ENCODE measurements around the gene OS9.
A peak's percentile ranks its signal among the peaks of the same experiment; 100 is the strongest.

OS9 gene

DNA sequence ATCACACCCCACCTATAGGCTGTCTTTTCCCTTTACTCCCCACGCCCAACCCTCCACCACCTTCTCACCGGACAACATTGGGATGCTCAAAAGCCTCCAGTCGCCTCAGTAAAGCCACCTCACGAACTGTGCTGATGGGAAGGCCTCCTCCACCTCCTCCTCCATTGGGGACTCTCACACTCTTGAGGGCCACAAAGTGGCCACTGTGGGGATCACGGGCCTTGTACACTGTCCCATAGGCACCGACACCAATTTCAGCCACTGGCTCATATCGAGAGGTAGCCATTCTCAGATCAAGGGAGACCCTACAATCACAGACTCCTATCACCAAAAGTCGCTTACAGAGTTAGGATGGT lies 57.5 kb downstream of the OS9 start:
- H3K4me3 ChIP-seq (ENCODE audit: low read depth, low read length) = peak overlapping the region; percentile 78
- 100% methylated on average over 1 of the region's 8 CpGs for WGBS (ENCODE audit: extremely low coverage, insufficient coverage, insufficient read length)
- H3K9me3 ChIP-seq (ENCODE audit: insufficient read depth, low read depth, low read length) = peaks cover 5% of the 10 kb centered on the region

DNA sequence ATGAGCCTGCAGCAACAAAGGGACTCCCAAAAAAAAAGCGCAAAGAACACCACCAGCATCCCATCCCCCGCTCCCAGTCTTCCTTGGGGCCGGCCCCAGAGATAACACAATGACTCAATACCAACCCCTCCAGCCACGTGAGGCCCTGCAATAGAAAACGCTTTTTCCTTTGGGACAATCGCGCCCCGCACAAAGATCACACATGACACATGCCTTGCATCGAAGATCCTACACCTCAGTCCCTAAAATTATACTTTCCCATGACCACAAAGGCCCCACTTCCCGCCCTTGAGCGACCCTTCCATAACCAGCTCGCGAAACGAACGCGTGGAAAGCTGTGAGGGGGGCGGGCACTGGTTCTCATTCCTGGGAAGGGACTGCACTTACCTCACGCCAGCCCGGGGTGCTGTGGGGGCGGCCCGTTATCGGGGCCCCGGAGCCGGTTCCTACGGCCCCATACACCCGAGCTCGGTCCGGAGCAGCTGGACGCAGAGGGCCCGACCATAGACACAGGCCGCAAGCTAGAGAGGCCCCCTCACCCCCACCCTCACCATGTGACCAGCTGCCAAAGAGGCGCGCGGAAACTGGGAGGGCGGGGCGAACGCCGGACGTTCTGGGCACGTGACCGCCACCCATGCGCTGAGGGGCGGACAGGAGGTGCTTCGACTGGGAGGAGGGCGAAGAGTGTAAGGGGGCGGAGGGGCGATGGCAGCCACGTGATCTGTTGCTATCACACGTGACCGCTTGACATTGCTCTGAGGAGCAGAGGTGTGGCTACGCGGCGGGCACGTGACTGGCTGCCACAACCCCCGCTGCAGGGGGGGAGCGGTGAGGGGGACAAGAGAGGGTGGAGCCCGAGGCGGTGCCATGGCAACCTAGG lies 58.1 kb downstream of the OS9 start, which contains the start of gene CDK4:
TSS of gene CDK4 (minus strand) at position 523 of the 880 bp plus-strand sequence. CDS start 593 bp downstream, outside the sequence.
- no CpG with 5 or more reads among the region's 58 CpGs for WGBS (ENCODE audit: extremely low coverage, insufficient coverage, insufficient read length)
- H3K36me3 ChIP-seq (ENCODE audit: control insufficient read depth in 1 of 2, insufficient read depth in 2 of 2, low read length in 2 of 2) = peaks cover 16 to 26% of the 10 kb centered on the region in 2 experiments
- peaks cover 9% of the 10 kb centered on the region for H3K79me2 ChIP-seq (ENCODE audit: control insufficient read depth, insufficient read depth, low read length, poor library complexity)
- peak within 1 kb of the TSS; percentile 58 for H3K18ac ChIP-seq (ENCODE audit: low read length)
- peak within 1 kb of the TSS; percentile 85 for H3K4me2 ChIP-seq (ENCODE audit: low read length)
- H3K4me3 ChIP-seq (ENCODE audit: low read depth, low read length) = peak within 1 kb of the TSS; percentile 78
- H3K23ac ChIP-seq (ENCODE audit: low read length) = no peak within 1 kb of the TSS
- H3K9me3 ChIP-seq (ENCODE audit: insufficient read depth, low read depth, low read length) = peaks cover 5% of the 10 kb centered on the region
- peak within 1 kb of the TSS; percentile 80 for H4K8ac ChIP-seq (ENCODE audit: low read depth, low read length)
- peak within 1 kb of the TSS; percentile 54 for H3K9ac ChIP-seq (ENCODE audit: low read length)
- peaks cover 3% of the 10 kb centered on the region for H3K79me1 ChIP-seq (ENCODE audit: low read length)
- H3K27ac ChIP-seq (ENCODE audit: low read depth, low read length) = peak within 1 kb of the TSS; percentile 2
- peaks cover 22% of the 10 kb centered on the region for H3K27me3 ChIP-seq (ENCODE audit: insufficient read depth, low read length)
- peak within 1 kb of the TSS; percentile 23 for H2BK120ac ChIP-seq (ENCODE audit: insufficient read depth, low read length, poor library complexity)
- H3K4ac ChIP-seq (ENCODE audit: low read depth, low read length) = peak within 1 kb of the TSS; percentile 85
- H3K4me1 ChIP-seq (ENCODE audit: control insufficient read depth in 1 of 2, insufficient read depth in 2 of 2, low read length in 2 of 2) = peaks cover 7 to 18% of the 10 kb centered on the region in 2 experiments
- peak within 1 kb of the TSS; percentile 72 for H4K12ac ChIP-seq (ENCODE audit: low read depth, low read length)
- H2BK12ac ChIP-seq (ENCODE audit: low read length) = no peak within 1 kb of the TSS
- DNase-seq = peak; percentile 98 to 99
- peak within 1 kb of the TSS; percentile 73 for H2AK5ac ChIP-seq (ENCODE audit: low read length)
- H4K91ac ChIP-seq (ENCODE audit: low read depth, low read length) = peak within 1 kb of the TSS; percentile 75
- H2BK5ac ChIP-seq (ENCODE audit: low read depth, low read length, poor library complexity) = peak within 1 kb of the TSS; percentile 19
- peak within 1 kb of the TSS; percentile 57 for H2AFZ ChIP-seq (ENCODE audit: insufficient read depth, low read length, poor library complexity)
- H3K14ac ChIP-seq (ENCODE audit: low read length) = peak within 1 kb of the TSS; percentile 71

More for the DNA sequence above, 57.5 kb downstream of the OS9 start:
- peak overlapping the region; percentile 54 for H3K9ac ChIP-seq (ENCODE audit: low read length)
- peak overlapping the region; percentile 71 for H3K14ac ChIP-seq (ENCODE audit: low read length)
- no peak overlapping the region for H2AFZ ChIP-seq (ENCODE audit: insufficient read depth, low read length, poor library complexity)
- DNase-seq = no peak
- peak overlapping the region; percentile 85 for H3K4me2 ChIP-seq (ENCODE audit: low read length)
- H4K12ac ChIP-seq (ENCODE audit: low read depth, low read length) = peak overlapping the region; percentile 72
- H3K4ac ChIP-seq (ENCODE audit: low read depth, low read length) = peak overlapping the region; percentile 85
- H2BK120ac ChIP-seq (ENCODE audit: insufficient read depth, low read length, poor library complexity) = peak overlapping the region; percentile 20
- peaks cover 7 to 18% of the 10 kb centered on the region in 2 experiments for H3K4me1 ChIP-seq (ENCODE audit: control insufficient read depth in 1 of 2, insufficient read depth in 2 of 2, low read length in 2 of 2)
- no peak overlapping the region for H3K27ac ChIP-seq (ENCODE audit: low read depth, low read length)
- no peak overlapping the region for H2BK5ac ChIP-seq (ENCODE audit: low read depth, low read length, poor library complexity)
- H3K23ac ChIP-seq (ENCODE audit: low read length) = no peak overlapping the region
- H2BK12ac ChIP-seq (ENCODE audit: low read length) = no peak overlapping the region
- H4K8ac ChIP-seq (ENCODE audit: low read depth, low read length) = peak overlapping the region; percentile 80
- peaks cover 9% of the 10 kb centered on the region for H3K79me2 ChIP-seq (ENCODE audit: control insufficient read depth, insufficient read depth, low read length, poor library complexity)
- peak overlapping the region; percentile 74 for H4K91ac ChIP-seq (ENCODE audit: low read depth, low read length)
- peak overlapping the region; percentile 16 for H3K18ac ChIP-seq (ENCODE audit: low read length)
- peaks cover 3% of the 10 kb centered on the region for H3K79me1 ChIP-seq (ENCODE audit: low read length)
- peaks cover 17% of the 10 kb centered on the region for H3K27me3 ChIP-seq (ENCODE audit: insufficient read depth, low read length)
- H2AK5ac ChIP-seq (ENCODE audit: low read length) = peak overlapping the region; percentile 73
- peaks cover 18 to 31% of the 10 kb centered on the region in 2 experiments for H3K36me3 ChIP-seq (ENCODE audit: control insufficient read depth in 1 of 2, insufficient read depth in 2 of 2, low read length in 2 of 2)

DNA sequence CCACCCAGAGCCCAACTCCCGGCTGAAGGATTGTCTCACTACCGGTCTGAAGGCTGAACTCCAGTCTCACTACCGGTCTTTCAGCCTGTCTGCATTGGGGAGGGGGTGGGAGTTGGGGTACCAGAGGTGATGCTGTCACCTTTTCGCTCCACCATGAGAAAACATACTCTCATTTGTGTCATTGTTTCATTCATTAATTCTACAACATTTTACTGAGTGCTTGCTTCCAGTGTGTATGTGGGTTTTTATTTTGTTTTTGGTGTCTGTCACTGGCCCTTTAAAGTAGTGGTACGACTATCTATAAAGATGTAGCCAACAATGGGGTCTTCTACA lies 58.7 kb downstream of the OS9 start:
- Histone ChIP-seq H3K27ac (ENCODE audit: low read depth, low read length) (no peak overlapping the region), H2AK5ac (ENCODE audit: low read length) (no peak overlapping the region), H2BK5ac (ENCODE audit: low read depth, low read length, poor library complexity) (no peak overlapping the region), H3K4me3 (ENCODE audit: low read depth, low read length) (no peak overlapping the region), H3K79me1 (ENCODE audit: low read length) (peaks cover 3% of the 10 kb centered on the region), H3K9ac (ENCODE audit: low read length) (no peak overlapping the region), H2BK12ac (ENCODE audit: low read length) (no peak overlapping the region), H3K27me3 (ENCODE audit: insufficient read depth, low read length) (peaks cover 22% of the 10 kb centered on the region), H3K18ac (ENCODE audit: low read length) (no peak overlapping the region), H3K4me1 (ENCODE audit: control insufficient read depth in 1 of 2, insufficient read depth in 2 of 2, low read length in 2 of 2) (peaks cover 7 to 18% of the 10 kb centered on the region in 2 experiments), H3K4ac (ENCODE audit: low read depth, low read length) (no peak overlapping the region), H4K91ac (ENCODE audit: low read depth, low read length) (no peak overlapping the region), H4K8ac (ENCODE audit: low read depth, low read length) (peak overlapping the region; percentile 15), H3K79me2 (ENCODE audit: control insufficient read depth, insufficient read depth, low read length, poor library complexity) (peaks cover 9% of the 10 kb centered on the region), H3K23ac (ENCODE audit: low read length) (no peak overlapping the region), H2AFZ (ENCODE audit: insufficient read depth, low read length, poor library complexity) (no peak overlapping the region), H3K36me3 (ENCODE audit: control insufficient read depth in 1 of 2, insufficient read depth in 2 of 2, low read length in 2 of 2) (peaks cover 16 to 25% of the 10 kb centered on the region in 2 experiments), H4K12ac (ENCODE audit: low read depth, low read length) (no peak overlapping the region), H3K14ac (ENCODE audit: low read length) (no peak overlapping the region), H2BK120ac (ENCODE audit: insufficient read depth, low read length, poor library complexity) (no peak overlapping the region), H3K9me3 (ENCODE audit: insufficient read depth, low read depth, low read length) (peaks cover 5% of the 10 kb centered on the region), H3K4me2 (ENCODE audit: low read length) (peak overlapping the region; percentile 46)
- DNase-seq = no peak
- no CpG with 5 or more reads among the region's 5 CpGs for WGBS (ENCODE audit: extremely low coverage, insufficient coverage, insufficient read length)

DNA sequence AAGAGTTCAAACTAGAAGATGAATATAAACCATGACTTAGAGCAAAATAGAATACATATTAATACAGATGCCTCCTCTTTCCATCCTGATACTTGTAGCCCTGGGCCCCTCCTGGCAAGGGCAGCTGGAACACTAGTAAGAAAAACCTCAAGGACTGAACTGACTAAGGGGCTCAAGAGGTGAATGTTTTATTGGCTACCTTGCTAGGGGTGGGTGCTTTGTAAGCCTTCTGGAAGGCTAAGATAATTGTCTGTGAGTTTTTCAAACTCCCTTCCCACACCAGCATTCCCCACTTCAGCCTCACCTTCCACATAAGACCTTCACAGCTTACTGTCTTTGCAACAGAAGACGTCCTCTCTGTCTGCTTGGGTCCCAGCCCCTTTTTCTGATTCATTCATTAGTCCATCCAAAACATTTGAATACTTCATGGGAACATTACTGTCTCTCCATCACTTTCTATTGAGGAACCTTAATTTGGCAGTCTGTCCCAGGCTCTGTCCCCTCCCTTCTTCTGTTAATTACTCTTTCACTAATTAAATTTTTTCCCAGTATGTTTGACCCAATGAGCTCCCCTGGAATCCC lies 59.9 kb downstream of the OS9 start:
- no peak overlapping the region for H2AFZ ChIP-seq (ENCODE audit: insufficient read depth, low read length, poor library complexity)
- WGBS (ENCODE audit: extremely low coverage, insufficient coverage, insufficient read length) = no CpG with 5 or more reads among the region's 1 CpG
- no peak overlapping the region for H4K91ac ChIP-seq (ENCODE audit: low read depth, low read length)
- peaks cover 10 to 16% of the 10 kb centered on the region in 2 experiments for H3K36me3 ChIP-seq (ENCODE audit: control insufficient read depth in 1 of 2, insufficient read depth in 2 of 2, low read length in 2 of 2)
- H3K18ac ChIP-seq (ENCODE audit: low read length) = no peak overlapping the region
- H3K9ac ChIP-seq (ENCODE audit: low read length) = no peak overlapping the region
- H3K4me3 ChIP-seq (ENCODE audit: low read depth, low read length) = no peak overlapping the region
- H4K12ac ChIP-seq (ENCODE audit: low read depth, low read length) = no peak overlapping the region
- no peak overlapping the region for H3K27ac ChIP-seq (ENCODE audit: low read depth, low read length)
- peaks cover 5% of the 10 kb centered on the region for H3K9me3 ChIP-seq (ENCODE audit: insufficient read depth, low read depth, low read length)
- peaks cover 7 to 18% of the 10 kb centered on the region in 2 experiments for H3K4me1 ChIP-seq (ENCODE audit: control insufficient read depth in 1 of 2, insufficient read depth in 2 of 2, low read length in 2 of 2)
- DNase-seq = no peak
- H3K4ac ChIP-seq (ENCODE audit: low read depth, low read length) = no peak overlapping the region
- H3K4me2 ChIP-seq (ENCODE audit: low read length) = no peak overlapping the region
- H3K23ac ChIP-seq (ENCODE audit: low read length) = no peak overlapping the region
- H3K79me1 ChIP-seq (ENCODE audit: low read length) = peaks cover 3% of the 10 kb centered on the region
- H2BK5ac ChIP-seq (ENCODE audit: low read depth, low read length, poor library complexity) = no peak overlapping the region
- peaks cover 22% of the 10 kb centered on the region for H3K27me3 ChIP-seq (ENCODE audit: insufficient read depth, low read length)
- no peak overlapping the region for H2BK12ac ChIP-seq (ENCODE audit: low read length)
- H2AK5ac ChIP-seq (ENCODE audit: low read length) = no peak overlapping the region
- peaks cover 9% of the 10 kb centered on the region for H3K79me2 ChIP-seq (ENCODE audit: control insufficient read depth, insufficient read depth, low read length, poor library complexity)
- H3K14ac ChIP-seq (ENCODE audit: low read length) = no peak overlapping the region
- H2BK120ac ChIP-seq (ENCODE audit: insufficient read depth, low read length, poor library complexity) = no peak overlapping the region
- H4K8ac ChIP-seq (ENCODE audit: low read depth, low read length) = no peak overlapping the region
